Central memory CD8-positive, alpha-beta T cell (primary cell): Measurements from ENCODE around the gene PLAC1.

ENCODE experiments used
- ATAC-seq: fragments of 150-1000 bp; cut with Tn5 transposase; replicated peaks from 2 replicates; pipeline ENCODE4 v1.10.0; 2022; ENCODE audit warnings: mild to moderate bottlenecking, moderate FRiP score, moderate number of reproducible peaks; ENCODE audit not compliant: poor library complexity, severe bottlenecking; ENCODE audit errors: extremely low read depth
- DNase-seq, 2 donors: peaks; one replicate each; pipeline ENCODE4 v3.0.0; 2021; ENCODE audit warnings: low spot score in 2 of 2
- H3K27ac Mint-ChIP-seq: one replicate; pipeline ENCODE4 v1.8.0; 2022; ENCODE audit warnings: low read depth, mild to moderate bottlenecking, moderate library complexity, mixed read lengths
- H3K27me3 Mint-ChIP-seq: one replicate; pipeline ENCODE4 v1.8.0; 2022; ENCODE audit warnings: mixed read lengths
- H3K36me3 Mint-ChIP-seq: one replicate; pipeline ENCODE4 v1.8.0; 2022; ENCODE audit warnings: mild to moderate bottlenecking, moderate library complexity, mixed read lengths; ENCODE audit not compliant: insufficient read depth
- H3K4me1 Mint-ChIP-seq: one replicate; pipeline ENCODE4 v1.8.0; 2022; ENCODE audit warnings: mixed read lengths
- H3K4me3 Mint-ChIP-seq: one replicate; pipeline ENCODE4 v1.8.0; 2022; ENCODE audit warnings: mild to moderate bottlenecking, moderate library complexity, mixed read lengths
- H3K9me3 Mint-ChIP-seq: one replicate; pipeline ENCODE4 v1.8.0; 2022; ENCODE audit warnings: mixed read lengths

PLAC1 gene

GRCh38 chrX:134636851-134637250, 21.4 kb downstream of the PLAC1 start:
- no peak for ATAC-seq
- H3K27me3 Mint-ChIP-seq = peaks cover 40% of the 10 kb centered on the region
- no peak for DNase-seq
- H3K9me3 Mint-ChIP-seq = no peaks in the 10 kb centered on the region
- H3K4me3 Mint-ChIP-seq = no peak overlapping the region
- H3K27ac Mint-ChIP-seq = no peak overlapping the region
- no peaks in the 10 kb centered on the region for H3K36me3 Mint-ChIP-seq
- no peaks in the 10 kb centered on the region for H3K4me1 Mint-ChIP-seq

- H3K4me1 Mint-ChIP-seq = no peaks in the 10 kb centered on the region
- peaks cover 40% of the 10 kb centered on the region for H3K27me3 Mint-ChIP-seq
- DNase-seq (no peak), ATAC-seq (no peak)
- no peaks in the 10 kb centered on the region for H3K9me3 Mint-ChIP-seq
- no peaks in the 10 kb centered on the region for H3K36me3 Mint-ChIP-seq
- H3K4me3 Mint-ChIP-seq = no peak overlapping the region
- H3K27ac Mint-ChIP-seq = no peak overlapping the region
Measured at GRCh38 chrX:134634691-134635090, 23.6 kb downstream of the PLAC1 start.

GRCh38 chrX:134633832-134634231, 24.4 kb downstream of the PLAC1 start:
- Mint-ChIP-seq H3K27ac (no peak overlapping the region), H3K4me1 (no peaks in the 10 kb centered on the region), H3K9me3 (no peaks in the 10 kb centered on the region), H3K4me3 (no peak overlapping the region), H3K27me3 (peaks cover 40% of the 10 kb centered on the region), H3K36me3 (no peaks in the 10 kb centered on the region)
- ATAC-seq = no peak
- DNase-seq = no peak

- no peaks in the 10 kb centered on the region for H3K4me1 Mint-ChIP-seq
- no peaks in the 10 kb centered on the region for H3K9me3 Mint-ChIP-seq
- no peak overlapping the region for H3K4me3 Mint-ChIP-seq
- no peak overlapping the region for H3K27ac Mint-ChIP-seq
- no peaks in the 10 kb centered on the region for H3K36me3 Mint-ChIP-seq
- no peak for ATAC-seq
- H3K27me3 Mint-ChIP-seq = peaks cover 40% of the 10 kb centered on the region
- no peak for DNase-seq
Measured at GRCh38 chrX:134633394-134633793, 24.9 kb downstream of the PLAC1 start.

- peaks cover 40% of the 10 kb centered on the region for H3K27me3 Mint-ChIP-seq
- H3K4me1 Mint-ChIP-seq = no peaks in the 10 kb centered on the region
- no peak overlapping the region for H3K27ac Mint-ChIP-seq
- H3K36me3 Mint-ChIP-seq = no peaks in the 10 kb centered on the region
- no peak overlapping the region for H3K4me3 Mint-ChIP-seq
- no peak for DNase-seq
- no peaks in the 10 kb centered on the region for H3K9me3 Mint-ChIP-seq
- no peak for ATAC-seq
Measured at GRCh38 chrX:134632355-134632754, 25.9 kb downstream of the PLAC1 start.

GRCh38 chrX:134631426-134632346, 26.6 kb downstream of the PLAC1 start:
- no peak for DNase-seq
- no peak overlapping the region for H3K4me3 Mint-ChIP-seq

GRCh38 chrX:134628663-134629062, 29.6 kb downstream of the PLAC1 start:
- no peak overlapping the region for H3K4me3 Mint-ChIP-seq
- peaks cover 17% of the 10 kb centered on the region for H3K27me3 Mint-ChIP-seq
- DNase-seq (no peak), ATAC-seq (no peak)
- H3K36me3 Mint-ChIP-seq = no peaks in the 10 kb centered on the region
- H3K4me1 Mint-ChIP-seq = no peaks in the 10 kb centered on the region
- no peak overlapping the region for H3K27ac Mint-ChIP-seq
- H3K9me3 Mint-ChIP-seq = no peaks in the 10 kb centered on the region

More at GRCh38 chrX:134631426-134632346, 26.6 kb downstream of the PLAC1 start:
- H3K27me3 Mint-ChIP-seq = peaks cover 40% of the 10 kb centered on the region
- H3K36me3 Mint-ChIP-seq = no peaks in the 10 kb centered on the region
- no peaks in the 10 kb centered on the region for H3K9me3 Mint-ChIP-seq
- H3K4me1 Mint-ChIP-seq = no peaks in the 10 kb centered on the region
- no peak for ATAC-seq
- H3K27ac Mint-ChIP-seq = no peak overlapping the region

GRCh38 chrX:134626434-134626833, 31.8 kb downstream of the PLAC1 start:
- Mint-ChIP-seq H3K27me3 (no peaks in the 10 kb centered on the region), H3K36me3 (no peaks in the 10 kb centered on the region), H3K4me1 (no peaks in the 10 kb centered on the region), H3K27ac (no peak overlapping the region), H3K9me3 (no peaks in the 10 kb centered on the region), H3K4me3 (no peak overlapping the region)
- DNase-seq (no peak), ATAC-seq (no peak)

GRCh38 chrX:134625315-134625718, 33.0 kb downstream of the PLAC1 start:
- no peak for ATAC-seq
- Mint-ChIP-seq H3K4me3 (no peak overlapping the region), H3K36me3 (no peaks in the 10 kb centered on the region), H3K27me3 (no peaks in the 10 kb centered on the region), H3K9me3 (no peaks in the 10 kb centered on the region), H3K4me1 (no peaks in the 10 kb centered on the region), H3K27ac (no peak overlapping the region)
- DNase-seq = no peak

- Mint-ChIP-seq H3K27ac (no peak overlapping the region), H3K36me3 (no peaks in the 10 kb centered on the region), H3K27me3 (no peaks in the 10 kb centered on the region), H3K4me1 (no peaks in the 10 kb centered on the region), H3K4me3 (no peak overlapping the region), H3K9me3 (no peaks in the 10 kb centered on the region)
- no peak for DNase-seq
- no peak for ATAC-seq
Measured at GRCh38 chrX:134624046-134624430, 34.2 kb downstream of the PLAC1 start.

- H3K4me3 Mint-ChIP-seq = no peak overlapping the region
- no peak overlapping the region for H3K27ac Mint-ChIP-seq
- no peaks in the 10 kb centered on the region for H3K27me3 Mint-ChIP-seq
- no peaks in the 10 kb centered on the region for H3K9me3 Mint-ChIP-seq
- H3K36me3 Mint-ChIP-seq = no peaks in the 10 kb centered on the region
- DNase-seq = no peak
- H3K4me1 Mint-ChIP-seq = no peaks in the 10 kb centered on the region
- ATAC-seq = no peak
Measured at GRCh38 chrX:134623293-134624045, 34.8 kb downstream of the PLAC1 start.

GRCh38 chrX:134622813-134623185, 35.5 kb downstream of the PLAC1 start:
- DNase-seq = no peak
- Mint-ChIP-seq H3K4me1 (no peaks in the 10 kb centered on the region), H3K9me3 (no peaks in the 10 kb centered on the region), H3K4me3 (no peak overlapping the region), H3K27ac (no peak overlapping the region), H3K27me3 (no peaks in the 10 kb centered on the region), H3K36me3 (no peaks in the 10 kb centered on the region)
- ATAC-seq = no peak
